Muscle layer of colon (tissue), 2 donors: Measurements from ENCODE around the gene FCER2.
"Not testable (repeated sequence)": the region's sequence is repeated elsewhere in the genome, so short reads cannot be mapped to it uniquely, and the experiment has no call there.

Source experiments
- H3K27ac ChIP-seq: one replicate; pipeline ENCODE4 v1.7.0; 2013; ENCODE audit warnings: low read depth, mild to moderate bottlenecking, low read length, moderate library complexity
- H3K27me3 ChIP-seq, 2 donors: one replicate each; pipeline ENCODE4 v1.7.0; 2013; ENCODE audit warnings: low read length in 2 of 2, mild to moderate bottlenecking in 2 of 2; ENCODE audit not compliant: insufficient read depth in 2 of 2, control insufficient read depth in 1 of 2
- H3K36me3 ChIP-seq: one replicate; pipeline ENCODE4 v1.7.0; 2013; ENCODE audit warnings: mild to moderate bottlenecking, low read length; ENCODE audit not compliant: insufficient read depth
- H3K4me1 ChIP-seq: one replicate; pipeline ENCODE4 v1.7.0; 2013; ENCODE audit warnings: mild to moderate bottlenecking, low read length; ENCODE audit not compliant: insufficient read depth
- H3K4me3 ChIP-seq, 2 donors: one replicate each; pipeline ENCODE4 v1.7.0; 2013; ENCODE audit warnings: low read length in 2 of 2, low read depth in 1 of 2, mild to moderate bottlenecking in 1 of 2, moderate library complexity in 1 of 2
- H3K9ac ChIP-seq: one replicate; pipeline ENCODE4 v1.7.0; 2013; ENCODE audit warnings: low read length
- H3K9me3 ChIP-seq: one replicate; pipeline ENCODE4 v1.7.0; 2013; ENCODE audit warnings: mild to moderate bottlenecking, low read length
- donor health status: abdominal sarcoma.
- donor health status: Adenocarcinoma of cecum.

FCER2 gene

GRCh38 chr19:7652061-7652641 lies 49.8 kb downstream of the FCER2 start:
- peak overlapping the region in 1 of 2 donors; percentile 41 for H3K4me3 ChIP-seq
- no peak overlapping the region for H3K27ac ChIP-seq
- H3K9ac ChIP-seq, result no peak overlapping the region

GRCh38 chr19:7650148-7650547 lies 51.8 kb downstream of the FCER2 start:
- peaks cover 0 to 16% of the 10 kb centered on the region in 2 donors for H3K27me3 ChIP-seq
- H3K4me3 ChIP-seq, result no peak overlapping the region

More at GRCh38 chr19:7652061-7652641, 49.8 kb downstream of the FCER2 start:
- H3K36me3 ChIP-seq, result no peaks in the 10 kb centered on the region
- H3K4me1 ChIP-seq, result no peaks in the 10 kb centered on the region
- H3K9me3 ChIP-seq, result no peaks in the 10 kb centered on the region
- peaks cover 0 to 4% of the 10 kb centered on the region in 2 donors for H3K27me3 ChIP-seq

GRCh38 chr19:7648265-7649014 lies 53.5 kb downstream of the FCER2 start:
- Histone ChIP-seq H3K36me3 (no peaks in the 10 kb centered on the region), H3K27me3 (peaks cover 0 to 30% of the 10 kb centered on the region in 2 donors), H3K4me1 (no peaks in the 10 kb centered on the region), H3K4me3 (no peak overlapping the region), H3K9me3 (no peaks in the 10 kb centered on the region), H3K27ac (no peak overlapping the region), H3K9ac (no peak overlapping the region)

More at GRCh38 chr19:7650148-7650547, 51.8 kb downstream of the FCER2 start:
- no peak overlapping the region for H3K27ac ChIP-seq
- no peaks in the 10 kb centered on the region for H3K36me3 ChIP-seq
- no peaks in the 10 kb centered on the region for H3K9me3 ChIP-seq
- H3K9ac ChIP-seq, result no peak overlapping the region
- H3K4me1 ChIP-seq, result no peaks in the 10 kb centered on the region

- H3K36me3 ChIP-seq, result no peaks in the 10 kb centered on the region
- H3K4me3 ChIP-seq, result no peak overlapping the region
- H3K27ac ChIP-seq, result no peak overlapping the region
- no peak overlapping the region for H3K9ac ChIP-seq
- peaks cover 0 to 37% of the 10 kb centered on the region in 2 donors for H3K27me3 ChIP-seq
- H3K4me1 ChIP-seq, result no peaks in the 10 kb centered on the region
- no peaks in the 10 kb centered on the region for H3K9me3 ChIP-seq
Measured at GRCh38 chr19:7647156-7647555, 54.8 kb downstream of the FCER2 start.

- H3K27me3 ChIP-seq, result peaks cover 0 to 37% of the 10 kb centered on the region in 2 donors
- H3K4me3 ChIP-seq, result no peak overlapping the region
- no peak overlapping the region for H3K27ac ChIP-seq
- no peaks in the 10 kb centered on the region for H3K9me3 ChIP-seq
- H3K9ac ChIP-seq, result no peak overlapping the region
- no peaks in the 10 kb centered on the region for H3K36me3 ChIP-seq
- H3K4me1 ChIP-seq, result no peaks in the 10 kb centered on the region
Measured at GRCh38 chr19:7646426-7646700, 55.6 kb downstream of the FCER2 start.

GRCh38 chr19:7645656-7646425 lies 56.1 kb downstream of the FCER2 start:
- Histone ChIP-seq H3K9ac (no peak overlapping the region), H3K27ac (no peak overlapping the region), H3K36me3 (no peaks in the 10 kb centered on the region), H3K4me1 (no peaks in the 10 kb centered on the region), H3K9me3 (no peaks in the 10 kb centered on the region), H3K27me3 (peaks cover 0 to 37% of the 10 kb centered on the region in 2 donors), H3K4me3 (no peak overlapping the region)

GRCh38 chr19:7645163-7645562 lies 56.8 kb downstream of the FCER2 start:
- no peaks in the 10 kb centered on the region for H3K9me3 ChIP-seq
- no peak overlapping the region for H3K9ac ChIP-seq
- no peaks in the 10 kb centered on the region for H3K36me3 ChIP-seq
- no peak overlapping the region for H3K4me3 ChIP-seq
- H3K4me1 ChIP-seq, result no peaks in the 10 kb centered on the region
- H3K27me3 ChIP-seq, result peaks cover 0 to 37% of the 10 kb centered on the region in 2 donors
- H3K27ac ChIP-seq, result no peak overlapping the region

GRCh38 chr19:7644550-7644877 lies 57.4 kb downstream of the FCER2 start:
- H3K36me3 ChIP-seq, result no peaks in the 10 kb centered on the region
- no peak overlapping the region for H3K4me3 ChIP-seq
- H3K27ac ChIP-seq, result no peak overlapping the region
- no peak overlapping the region for H3K9ac ChIP-seq
- H3K27me3 ChIP-seq, result peaks cover 5 to 36% of the 10 kb centered on the region in 2 donors
- H3K4me1 ChIP-seq, result no peaks in the 10 kb centered on the region
- H3K9me3 ChIP-seq, result no peaks in the 10 kb centered on the region

- H3K27ac ChIP-seq, H3K4me3 ChIP-seq, H3K9ac ChIP-seq, H3K36me3 ChIP-seq, H3K4me1 ChIP-seq, H3K9me3 ChIP-seq: not testable (repeated sequence)
- H3K27me3 ChIP-seq, result peaks cover 8 to 43% of the 10 kb centered on the region in 2 donors
Measured at GRCh38 chr19:7643629-7644549, 58.0 kb downstream of the FCER2 start.

- Histone ChIP-seq H3K27me3 (peaks cover 8 to 49% of the 10 kb centered on the region in 2 donors), H3K4me1 (no peaks in the 10 kb centered on the region), H3K27ac (no peak overlapping the region), H3K4me3 (no peak overlapping the region), H3K9ac (no peak overlapping the region), H3K9me3 (no peaks in the 10 kb centered on the region), H3K36me3 (no peaks in the 10 kb centered on the region)
Measured at GRCh38 chr19:7643031-7643415, 58.9 kb downstream of the FCER2 start.
